Amniotic stem cell (primary cell): Measurements from ENCODE around the gene SLC36A2.

Experiments
- DNase-seq: peaks from one replicate; lab custom pipeline; 2025; lab: John Stamatoyannopoulos, UW

The SLC36A2 gene

DNA sequence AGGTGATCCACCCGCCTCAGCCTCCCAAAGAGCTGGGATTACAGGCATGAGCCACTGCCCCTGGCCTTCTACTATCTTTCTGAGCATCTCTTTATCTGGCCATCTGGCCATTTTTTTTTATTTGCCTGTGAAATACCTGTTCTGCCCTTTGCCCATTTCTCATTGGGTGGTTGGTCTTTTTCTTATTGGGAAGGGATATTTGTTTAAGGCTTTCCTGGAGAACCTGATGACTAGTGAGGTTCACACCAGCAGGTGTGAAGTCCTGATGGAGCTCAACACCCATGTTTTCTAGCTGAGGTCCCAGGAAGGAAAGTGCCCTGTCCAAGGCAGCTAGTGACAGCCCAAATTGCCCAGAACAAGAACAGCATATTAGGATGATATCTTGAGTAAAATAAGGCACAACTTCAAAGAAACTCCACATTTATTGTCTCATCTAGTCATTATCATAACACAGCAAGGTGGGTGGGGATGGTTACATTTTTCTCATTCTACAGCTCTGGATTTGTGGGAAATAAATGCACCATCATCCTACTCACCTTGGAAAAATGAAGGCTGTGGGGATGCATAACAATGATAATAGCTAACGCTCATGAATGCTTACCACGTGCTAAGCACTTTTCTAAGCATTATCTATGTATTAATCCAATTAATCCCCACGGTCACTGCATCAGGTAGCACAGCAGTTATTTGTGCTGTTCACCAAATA is 64.1 kb downstream of the SLC36A2 start:
- no peak for DNase-seq

DNA sequence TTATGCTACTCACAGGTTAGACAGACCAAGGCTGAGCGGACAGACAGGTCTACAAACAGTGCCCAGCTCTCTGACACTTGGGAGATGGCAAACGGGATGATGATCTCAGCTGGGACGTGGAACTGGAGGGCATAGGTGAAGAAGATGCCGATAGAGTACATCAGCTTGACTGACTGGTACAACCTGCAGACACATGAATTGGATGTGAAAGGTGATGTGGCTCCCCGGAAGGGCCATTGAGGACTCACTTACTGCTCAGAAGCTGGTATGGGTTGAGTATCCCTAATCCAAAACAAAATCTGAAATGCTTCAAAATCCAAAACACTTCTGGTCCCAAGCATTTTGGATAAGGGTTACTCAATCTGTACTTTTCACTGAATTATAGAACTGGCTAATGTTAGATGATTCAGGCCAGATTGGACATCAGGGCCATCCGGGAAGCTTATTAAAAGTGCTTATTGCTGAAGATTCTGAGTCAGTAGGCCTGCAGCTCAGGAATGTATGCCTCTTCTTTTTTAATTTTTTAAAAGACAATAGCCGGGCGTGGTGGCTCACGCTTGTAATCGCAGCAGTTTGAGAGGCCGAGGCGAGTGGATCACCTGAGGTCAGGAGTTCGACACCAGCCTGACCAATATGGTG is 66.2 kb downstream of the SLC36A2 start:
- DNase-seq, result no peak

DNA sequence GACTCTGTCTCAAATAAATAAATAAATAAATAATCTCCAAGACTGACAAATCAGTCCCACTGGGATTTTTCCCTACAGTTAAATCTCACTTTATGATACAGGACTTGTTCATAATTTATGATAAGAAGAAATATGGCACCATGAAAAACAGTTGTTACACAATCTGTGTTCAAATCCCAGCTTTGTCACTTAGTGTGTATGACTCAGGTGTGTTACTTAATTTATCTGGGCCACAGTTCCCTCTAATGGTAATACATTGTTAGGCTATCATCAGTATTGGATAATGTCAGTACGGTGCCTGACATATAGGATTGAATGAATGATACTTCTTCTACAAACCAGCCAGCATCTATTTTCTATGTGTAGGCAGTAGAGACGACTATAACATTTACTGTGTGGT is 66.9 kb downstream of the SLC36A2 start:
- DNase-seq, result no peak

DNA sequence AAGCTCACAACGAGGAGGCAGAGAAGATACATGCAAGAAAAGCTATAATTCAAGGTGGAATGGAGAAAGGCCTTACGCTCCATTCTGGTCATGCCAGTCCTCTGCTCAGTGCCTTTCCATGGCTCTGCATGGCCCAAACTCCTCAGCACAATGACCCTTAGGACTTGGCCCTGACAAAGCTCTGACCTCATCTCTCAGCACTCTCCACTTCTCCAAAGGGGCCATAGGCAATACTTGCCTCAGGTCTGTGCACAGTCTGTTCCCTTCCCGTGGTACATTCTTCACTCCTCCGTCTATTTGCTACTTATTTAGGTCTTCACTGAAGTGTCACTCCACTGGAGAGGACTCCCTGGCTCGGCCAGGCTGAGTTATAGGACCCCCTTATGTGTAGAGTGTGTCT is 68.5 kb downstream of the SLC36A2 start:
- DNase-seq, result no peak

DNA sequence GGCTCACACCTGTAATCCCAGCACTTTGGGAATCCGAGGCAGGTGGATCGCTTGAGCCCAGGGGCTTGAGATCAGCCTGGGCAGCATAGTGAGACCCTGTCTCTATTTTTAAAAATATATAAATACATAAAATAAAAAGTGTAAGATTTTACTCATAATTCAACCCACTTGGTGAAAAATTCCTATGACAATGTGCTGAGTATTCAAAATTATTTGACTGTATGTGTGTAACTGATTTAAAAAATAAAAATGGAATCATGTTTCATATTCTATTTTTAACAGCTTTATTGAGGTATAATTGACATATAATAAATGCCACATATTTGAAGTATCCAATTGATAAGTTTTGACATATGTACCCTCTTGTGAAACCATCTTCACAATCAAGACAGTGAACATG is 71.6 kb downstream of the SLC36A2 start:
- no peak for DNase-seq

DNA sequence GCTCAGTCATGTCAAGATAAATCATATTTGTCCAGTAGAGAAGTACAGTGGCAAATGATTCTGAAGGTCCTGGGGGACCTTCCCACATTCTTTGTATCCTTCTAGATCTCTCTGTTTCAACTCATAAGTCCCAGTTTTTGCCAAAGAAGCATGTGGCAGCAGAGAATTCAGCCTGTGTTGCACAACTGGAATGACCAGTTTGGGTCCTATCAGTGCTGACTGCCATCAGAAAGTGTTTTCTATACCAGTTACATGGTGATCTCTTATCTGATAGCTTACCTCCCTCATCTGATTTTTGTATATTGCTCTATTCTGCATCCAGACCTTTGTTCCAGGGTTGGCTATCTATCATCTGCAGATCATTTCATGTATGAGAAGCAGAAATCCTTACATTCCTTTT is 72.7 kb downstream of the SLC36A2 start:
- DNase-seq, result no peak

DNA sequence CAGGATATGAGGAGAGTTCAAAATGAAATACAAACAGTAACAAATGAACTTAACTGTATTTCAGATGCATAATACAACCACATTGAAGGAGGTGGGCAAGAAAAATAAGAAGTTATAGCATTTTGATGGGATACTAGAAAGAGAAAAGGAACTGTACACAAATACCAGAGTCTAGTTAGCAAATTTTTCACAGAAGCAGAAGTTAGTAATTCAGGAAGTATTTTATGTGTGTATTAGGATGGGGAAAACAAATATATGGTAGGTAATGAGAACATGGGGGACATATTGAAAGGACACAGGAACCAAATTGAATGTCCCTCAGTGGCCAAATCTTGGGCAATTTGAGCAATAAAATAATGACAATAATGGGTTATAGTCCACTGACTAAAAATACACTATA is 76.0 kb downstream of the SLC36A2 start:
- no peak for DNase-seq

DNA sequence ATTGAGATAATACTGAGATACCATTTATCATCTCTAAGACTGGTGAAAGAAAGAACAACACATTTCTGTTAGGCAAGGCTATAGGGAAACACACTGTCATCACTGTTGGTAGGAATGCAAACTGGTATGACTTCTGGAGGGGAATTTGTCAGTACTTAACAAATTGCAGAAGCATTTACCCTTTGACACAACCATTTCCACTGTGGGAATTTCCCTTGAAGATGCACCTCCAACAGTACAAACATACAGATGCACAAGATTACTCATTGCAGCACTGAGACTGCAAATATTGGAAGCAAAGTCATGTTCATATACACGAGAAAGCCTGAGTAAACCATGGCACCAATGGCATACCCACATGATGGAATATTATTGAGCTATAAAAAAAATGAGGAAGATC is 76.8 kb downstream of the SLC36A2 start:
- no peak for DNase-seq

DNA sequence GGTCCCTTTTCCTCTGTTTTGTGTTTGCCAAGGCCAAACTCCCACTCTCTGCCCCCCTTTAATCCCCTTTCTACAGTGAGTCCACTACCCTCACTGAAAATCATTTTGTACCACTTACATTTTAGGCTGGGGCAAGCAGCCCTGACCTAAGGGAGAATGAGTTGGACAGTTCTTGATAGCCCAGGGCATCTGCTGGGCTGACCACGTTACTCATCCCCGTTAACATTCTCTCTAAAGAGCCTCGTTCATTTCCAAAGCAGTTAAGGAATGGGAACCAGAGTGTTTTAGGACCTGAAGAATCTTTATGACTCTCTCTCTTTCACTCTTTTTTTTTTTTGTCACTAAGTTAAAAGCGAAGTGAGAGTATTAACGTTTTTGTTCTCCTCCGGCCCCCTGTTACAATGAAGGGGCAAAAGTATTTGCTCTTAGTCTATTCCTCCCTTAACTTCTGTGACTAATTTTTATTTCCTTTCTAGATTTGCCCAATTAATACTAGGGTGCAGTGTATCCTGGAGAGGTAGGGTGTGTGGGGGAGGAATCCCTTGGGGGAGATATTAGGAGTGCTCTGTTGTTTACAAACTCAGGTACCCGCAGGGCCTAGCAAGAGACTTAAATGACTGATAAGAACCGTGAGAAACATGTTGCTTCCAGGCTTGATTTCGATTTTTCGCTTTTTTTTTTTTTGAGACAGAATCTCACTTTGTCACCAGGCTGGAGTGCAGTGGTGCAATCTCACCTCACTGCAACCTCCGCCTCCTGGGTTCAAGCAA is 79.7 kb downstream of the SLC36A2 start:
- DNase-seq, result no peak
